Measurements from ENCODE around the gene POLR2J2. TPM values are rescaled to one million over a fixed set of nuclear protein-coding genes. Genes with fewer than 3 reads are reported as not detected.

POLR2J2 gene
- total RNA-seq, result 2.6 and 8.0 TPM in 2 replicates

GRCh38 chr7:102671166-102671955 is at the start of gene POLR2J2:
Gene POLR2J2, minus strand, starts transcription at chr7:102671663. Its CDS starts 62 bp downstream, at chr7:102671601.

GRCh38 chr7:102649924-102650323 is 21.5 kb downstream of the POLR2J2 start, which contains the start of gene SPDYE2B:
Gene SPDYE2B, plus strand, starts transcription at chr7:102650319. Its CDS starts 2,030 bp downstream, at chr7:102652349.

GRCh38 chr7:102642691-102643090 is 28.8 kb downstream of the POLR2J2 start, which contains the start of gene UPK3BL1:
Gene UPK3BL1, minus strand, starts transcription at chr7:102642791. Its CDS starts 50 bp downstream, at chr7:102642741.

GRCh38 chr7:102616507-102617125 is 54.8 kb downstream of the POLR2J2 start, which contains the start of gene RASA4:
Gene RASA4, minus strand, starts transcription at chr7:102616756. Its CDS starts 67 bp downstream, at chr7:102616689.

Small RNA genes within 50 kb of the gene (small RNA-seq; reads per million reads assigned to genes)
- not detected for gene AC105052.3
- gene UPK3BL1, result not detected

Other genes starting within 250 kb of the POLR2J2 start
- gene ORAI2, start 238.1 kb downstream of the POLR2J2 start, total RNA-seq, result 23.9 and 30.1 TPM in 2 replicates
- 10.7 and 11.1 TPM in 2 replicates for gene ALKBH4, start 206.8 kb downstream of the POLR2J2 start, total RNA-seq
- gene LRWD1, start 206.7 kb downstream of the POLR2J2 start, total RNA-seq, result 23.5 and 33.2 TPM in 2 replicates
- gene POLR2J, start 192.7 kb downstream of the POLR2J2 start, total RNA-seq, result 37.8 and 46.7 TPM in 2 replicates
- gene RASA4B, start 153.9 kb downstream of the POLR2J2 start, total RNA-seq, result 0.20 and 0.73 TPM in 2 replicates
- gene UPK3BL2, start 128.0 kb downstream of the POLR2J2 start, total RNA-seq, result 2.9 and 3.7 TPM in 2 replicates
- not detected in 2 replicates for gene SPDYE2, start 120.4 kb downstream of the POLR2J2 start, total RNA-seq
- gene POLR2J3, start 99.1 kb downstream of the POLR2J2 start, total RNA-seq, result 30.9 and 38.7 TPM in 2 replicates
- gene RASA4, start 54.9 kb downstream of the POLR2J2 start, total RNA-seq, result 1.4 and 3.3 TPM in 2 replicates
- 3.3 and 11.5 TPM in 2 replicates for gene UPK3BL1, start 28.9 kb downstream of the POLR2J2 start, total RNA-seq
- not detected in 2 replicates for gene SPDYE2B, start 21.3 kb downstream of the POLR2J2 start, total RNA-seq
- 7.0 and 9.6 TPM in 2 replicates for gene FAM185A, start 77.3 kb upstream of the POLR2J2 start, total RNA-seq
- 2.6 and 9.6 TPM in 2 replicates for gene LRRC17, start 241.3 kb upstream of the POLR2J2 start, total RNA-seq

Measured in subcutaneous preadipocyte (primary cell).